ENCODE measurements around the gene TMEM11. TPM values are rescaled to one million over a fixed set of nuclear protein-coding genes. Genes with fewer than 3 reads are reported as not detected.

Gene TMEM11
- total RNA-seq, 4 donors from 2014 or later, result 70.6 to 131 (median 90.9) TPM

GRCh38 chr17:21242780-21243515 lies 29.0 kb upstream of the TMEM11 start:
- Histone ChIP-seq H3K27me3 (no peaks in the 10 kb centered on the region), H3K27ac (peak overlapping the region; percentile 89 to 95 (median 92)), H3K4me3 (no peak overlapping the region), H3K9me3 (no peaks in the 10 kb centered on the region), H3K4me1 (peaks cover 60 to 76% of the 10 kb centered on the region in 2 donors), H3K36me3 (no peaks in the 10 kb centered on the region)
- peak; percentile 91 to 96 for DNase-seq
- in situ Hi-C loops (cut with MboI; ENCODE audit: low sequenced_read_pairs in 4 of 4), result loop anchor here in 1 of 4 donors (25.0 kb wide), 1 partner anchor 106 kb away; the partner anchor contains the start of gene DHRS7B
- intact Hi-C loops (cut with DNase I; ENCODE audit: low total_unique reads), result loop anchor here (2.0 kb wide), 2 partner anchors 28 to 46 kb away; partner anchors contain the start of gene TMEM11
- peak; percentile 72 to 88 for ATAC-seq
- TF ChIP-seq CTCF (IDR thresholded peaks at IDR 0.05 in 4 of 5, conservative IDR thresholded peaks at IDR 0.05 in 1 of 5), result peak; percentile 20 to 58 (median 40)
- TF ChIP-seq POLR2A (IDR thresholded peaks at IDR 0.05), result peak; percentile 23 to 45

- Histone ChIP-seq H3K27me3 (no peaks in the 10 kb centered on the region), H3K4me3 (no peak overlapping the region), H3K27ac (peak overlapping the region; percentile 89 to 95 (median 92)), H3K4me1 (peaks cover 55 to 69% of the 10 kb centered on the region in 2 donors), H3K9me3 (no peaks in the 10 kb centered on the region), H3K36me3 (no peaks in the 10 kb centered on the region)
- ATAC-seq (peak in 1 of 2 donors; percentile 40), DNase-seq (peak in 1 of 2 donors; percentile 80)
- in situ Hi-C loops (cut with MboI; ENCODE audit: low sequenced_read_pairs in 4 of 4) (loop anchor here in 1 of 4 donors (25.0 kb wide), 1 partner anchor 105 kb away; the partner anchor contains the start of gene DHRS7B), intact Hi-C loops (cut with DNase I; ENCODE audit: low total_unique reads) (loop anchor here (2.0 kb wide), 2 partner anchors 27 to 47 kb away; partner anchors contain the start of gene TMEM11)
- TF ChIP-seq POLR2A (IDR thresholded peaks at IDR 0.05) (no peak), CTCF (IDR thresholded peaks at IDR 0.05 in 4 of 5, conservative IDR thresholded peaks at IDR 0.05 in 1 of 5) (no peak)
Observed at GRCh38 chr17:21242026-21242697, 28.2 kb upstream of the TMEM11 start.

GRCh38 chr17:21241564-21241963 lies 27.6 kb upstream of the TMEM11 start:
- no peaks in the 10 kb centered on the region for H3K36me3 ChIP-seq
- H3K4me1 ChIP-seq, result peaks cover 50 to 63% of the 10 kb centered on the region in 2 donors
- in situ Hi-C loops (cut with MboI; ENCODE audit: low sequenced_read_pairs in 4 of 4), result loop anchor here in 1 of 4 donors (25.0 kb wide), 1 partner anchor 104 kb away; the partner anchor contains the start of gene DHRS7B
- TF ChIP-seq CTCF (IDR thresholded peaks at IDR 0.05 in 4 of 5, conservative IDR thresholded peaks at IDR 0.05 in 1 of 5), result no peak
- no peak for TF ChIP-seq POLR2A (IDR thresholded peaks at IDR 0.05)
- intact Hi-C loops (cut with DNase I; ENCODE audit: low total_unique reads), result no loop called here
- H3K27ac ChIP-seq, result peak overlapping the region; percentile 89 to 95 (median 92)
- no peaks in the 10 kb centered on the region for H3K27me3 ChIP-seq
- no peaks in the 10 kb centered on the region for H3K9me3 ChIP-seq
- no peak overlapping the region for H3K4me3 ChIP-seq
- DNase-seq, result no peak
- ATAC-seq, result no peak

- no peaks in the 10 kb centered on the region for H3K27me3 ChIP-seq
- in situ Hi-C loops (cut with MboI; ENCODE audit: low sequenced_read_pairs in 4 of 4), result loop anchor here in 1 of 4 donors (25.0 kb wide), 1 partner anchor 103 kb away; the partner anchor contains the start of gene DHRS7B
- H3K4me3 ChIP-seq, result no peak overlapping the region
- H3K27ac ChIP-seq, result peak overlapping the region; percentile 89 to 95 (median 92)
- DNase-seq, result no peak
- H3K4me1 ChIP-seq, result peaks cover 40 to 52% of the 10 kb centered on the region in 2 donors
- no peak for TF ChIP-seq POLR2A (IDR thresholded peaks at IDR 0.05)
- no peak for TF ChIP-seq CTCF (IDR thresholded peaks at IDR 0.05 in 4 of 5, conservative IDR thresholded peaks at IDR 0.05 in 1 of 5)
- no peak for ATAC-seq
- H3K9me3 ChIP-seq, result no peaks in the 10 kb centered on the region
- H3K36me3 ChIP-seq, result no peaks in the 10 kb centered on the region
- intact Hi-C loops (cut with DNase I; ENCODE audit: low total_unique reads), result no loop called here
Observed at GRCh38 chr17:21240369-21241055, 26.6 kb upstream of the TMEM11 start.
